Measurements from ENCODE around the gene PFDN2. TPM values are rescaled to one million over a fixed set of nuclear protein-coding genes. Genes with fewer than 3 reads are reported as not detected.

The PFDN2 gene
- total and polyA plus RNA-seq, 8 donors, result 42.5 to 57.0 (median 51.8) TPM

GRCh38 chr1:161086457-161086856, 31.4 kb downstream of the PFDN2 start:
- no peaks in the 10 kb centered on the region for H3K9me3 ChIP-seq
- TF ChIP-seq CTCF (IDR thresholded peaks at IDR 0.05), result no peak

GRCh38 chr1:161085165-161085564, 32.7 kb downstream of the PFDN2 start:
- Histone ChIP-seq H3K4me1 (peaks cover 5 to 47% of the 10 kb centered on the region in 2 donors), H3K4me3 (no peak overlapping the region), H3K27ac (no peak overlapping the region), H3K36me3 (no peaks in the 10 kb centered on the region), H3K9me3 (no peaks in the 10 kb centered on the region), H3K27me3 (no peaks in the 10 kb centered on the region)
- no peak for DNase-seq
- no peak for ATAC-seq
- intact Hi-C loops (cut with DNase I), result no loop called here
- TF ChIP-seq CTCF (IDR thresholded peaks at IDR 0.05), result no peak

More at GRCh38 chr1:161086457-161086856, 31.4 kb downstream of the PFDN2 start:
- H3K36me3 ChIP-seq, result no peaks in the 10 kb centered on the region
- H3K27ac ChIP-seq, result no peak overlapping the region
- DNase-seq (no peak), ATAC-seq (no peak)
- intact Hi-C loops (cut with DNase I), result no loop called here
- H3K4me3 ChIP-seq, result no peak overlapping the region
- H3K4me1 ChIP-seq, result peaks cover 5 to 38% of the 10 kb centered on the region in 2 donors
- no peaks in the 10 kb centered on the region for H3K27me3 ChIP-seq

- Histone ChIP-seq H3K9me3 (no peaks in the 10 kb centered on the region), H3K27ac (no peak overlapping the region), H3K36me3 (no peaks in the 10 kb centered on the region), H3K27me3 (peaks cover 0 to 5% of the 10 kb centered on the region in 2 donors), H3K4me1 (peaks cover 5 to 46% of the 10 kb centered on the region in 2 donors), H3K4me3 (no peak overlapping the region)
- no peak for TF ChIP-seq CTCF (IDR thresholded peaks at IDR 0.05)
- ATAC-seq, result no peak
- DNase-seq, result peak in 1 of 4 donors; percentile 47
- intact Hi-C loops (cut with DNase I), result no loop called here
These were observed 33.2 kb downstream of the PFDN2 start for GRCh38 chr1:161084597-161084988.

GRCh38 chr1:161083748-161084596, 33.9 kb downstream of the PFDN2 start:
- peak; percentile 8 for ATAC-seq
- Histone ChIP-seq H3K36me3 (no peaks in the 10 kb centered on the region), H3K27ac (peak overlapping the region; percentile 53 to 68), H3K4me3 (no peak overlapping the region), H3K4me1 (peaks cover 5 to 40% of the 10 kb centered on the region in 2 donors), H3K27me3 (peaks cover 0 to 8% of the 10 kb centered on the region in 2 donors), H3K9me3 (no peaks in the 10 kb centered on the region)
- intact Hi-C loops (cut with DNase I), result no loop called here
- TF ChIP-seq CTCF (IDR thresholded peaks at IDR 0.05), result no peak
- DNase-seq, result no peak

GRCh38 chr1:161082996-161083747, 34.7 kb downstream of the PFDN2 start:
- no peak for TF ChIP-seq CTCF (IDR thresholded peaks at IDR 0.05)
- DNase-seq (peak in 3 of 4 donors; percentile 85 to 96 (median 95)), ATAC-seq (peak; percentile 95)
- H3K4me3 ChIP-seq, result no peak overlapping the region
- intact Hi-C loops (cut with DNase I), result no loop called here
- peaks cover 0 to 8% of the 10 kb centered on the region in 2 donors for H3K27me3 ChIP-seq
- no peaks in the 10 kb centered on the region for H3K9me3 ChIP-seq
- H3K36me3 ChIP-seq, result no peaks in the 10 kb centered on the region
- H3K4me1 ChIP-seq, result peaks cover 5 to 33% of the 10 kb centered on the region in 2 donors
- H3K27ac ChIP-seq, result peak overlapping the region; percentile 65 to 68
